Spleen (tissue), 11 donors: Measurements from ENCODE around the gene ZG16. TPM values are rescaled to one million over a fixed set of nuclear protein-coding genes. Genes with fewer than 3 reads are reported as not detected.

Experiments used
- DNase-seq: peaks from one replicate; pipeline ENCODE4 v3.0.0-alpha.2; 2020
- H3K27ac ChIP-seq, 8 donors: fragments of 200-600 bp; sonication (generic) in 7 of 8; 1 replicate in 4 of 8; 2 replicates in 4 of 8; pipeline versions ENCODE4 v1.5.0 to v1.8.0; 2016 to 2021; ENCODE audit warnings: inconsistent platforms in 4 of 8, mild to moderate bottlenecking in 4 of 8, moderate library complexity in 1 of 8
- H3K27me3 ChIP-seq, 7 donors: fragments of 200-600 bp; sonication (generic) in 6 of 7; replicated peaks in 1 of 7; 1 replicate in 4 of 7; 2 replicates in 3 of 7; pipeline versions ENCODE4 v1.5.0 to v1.8.0; 2016 to 2021; ENCODE audit warnings: inconsistent platforms in 3 of 7, mild to moderate bottlenecking in 1 of 7
- H3K36me3 ChIP-seq, 6 donors: fragments of 200-600 bp; sonication (generic) in 5 of 6; 1 replicate in 4 of 6; 2 replicates in 2 of 6; pipeline versions ENCODE4 v1.5.0 to v1.8.0; 2016 to 2021; ENCODE audit warnings: inconsistent platforms in 2 of 6
- H3K4me1 ChIP-seq, 6 donors: fragments of 200-600 bp; sonication (generic) in 5 of 6; 1 replicate in 3 of 6; 2 replicates in 3 of 6; pipeline versions ENCODE4 v1.5.0 to v1.8.0; 2016 to 2021; ENCODE audit warnings: inconsistent platforms in 3 of 6
- H3K4me3 ChIP-seq, 8 donors: fragments of 200-600 bp; sonication (generic) in 7 of 8; 1 replicate in 4 of 8; 2 replicates in 4 of 8; pipeline versions ENCODE4 v1.5.0 to v1.8.0; 2016 to 2021; ENCODE audit warnings: inconsistent platforms in 4 of 8, mild to moderate bottlenecking in 4 of 8, moderate library complexity in 2 of 8
- H3K9me3 ChIP-seq, 8 donors: fragments of 200-600 bp; sonication (generic) in 7 of 8; 1 replicate in 4 of 8; 2 replicates in 4 of 8; pipeline versions ENCODE4 v1.5.0 to v1.8.0; 2016 to 2021; ENCODE audit warnings: inconsistent platforms in 4 of 8
- CTCF ChIP-seq, 11 experiments: fragments of 200-600 bp in 7 of 11; fragments of 450-650 bp in 4 of 11; sonication (generic) in 4 of 11; IDR thresholded peaks in 8 of 11; conservative IDR thresholded peaks in 3 of 11; 1 replicate in 7 of 11; 2 replicates in 4 of 11; pipeline versions ENCODE4 v1.4.0 to v1.8.0; 2016 to 2021; ENCODE audit warnings: antibody characterized with exemption in 11 of 11, inconsistent platforms in 4 of 11, mild to moderate bottlenecking in 1 of 11
- POLR2A ChIP-seq, 3 donors: fragments of 450-650 bp; IDR thresholded peaks; one replicate each; pipeline ENCODE4 v1.5.1; 2017; ENCODE audit warnings: antibody characterized with exemption in 3 of 3, mild to moderate bottlenecking in 1 of 3
- POLR2AphosphoS5 ChIP-seq, 3 donors: sonication (generic); formaldehyde crosslinking; IDR thresholded peaks; one replicate each; pipeline ENCODE4 v1.5.1; 2017; ENCODE audit warnings: antibody characterized with exemption in 3 of 3
- WGBS, 5 donors: extraction: QIAGEN DNeasy Blood & Tissue Kit in 3 of 5; methylation state at CpG; one replicate each; pipeline versions ENCODE4 v1.1.5 to v1.1.7; 2013 to 2018; 5-methylcytosine and 5-hydroxymethylcytosine counted together
- intact Hi-C: fragments of 100-400 bp; cut with DNase I; formaldehyde crosslinking; loops from one replicate; pipeline ENCODE4 v1.15.0; 2023; ENCODE audit warnings: low total_unique reads
- polyA plus RNA-seq, 3 donors: library from polyadenylated mRNA; stranded (reverse); fragments of 200-250 nt; gene quantifications; one replicate each; pipeline ENCODE4 v1.2.1, GENCODE V29; 2013
- total RNA-seq, 7 donors: library from RNA; depleted of rRNA in 3 of 7; stranded (reverse); fragments of >200 nt in 3 of 7; fragmentation: NEBNext Ultra II Directional in 4 of 7; extraction: Animal tissue kit (Norgen Biotek cat#: 25700) in 4 of 7; gene quantifications; one replicate each; pipeline versions ENCODE4 v1.1.0 to v1.2.1, GENCODE V29; 2016 to 2021
- donor health status: healthy with polysubstance abuse.
- donor health status: DM: no; HTN: no; CAD: no; lungs with moderate emphysema.
- donor health status: DM: no; HTN: no; CAD: no.
- donor health status: Bipolar disorder and iron deficiency.
- donor health status: healthy.
- donor health status: DM: no; HTN: no; CAD: no.
- donor health status: DM: yes; HTN: yes; CAD: no.

The ZG16 gene
- total and polyA plus RNA-seq, 10 donors, result 0.06 to 0.07 TPM; not detected in 8

GRCh38 chr16:29821643-29822115, 43.6 kb downstream of the ZG16 start:
- no peak for TF ChIP-seq POLR2AphosphoS5 (IDR thresholded peaks at IDR 0.05)
- TF ChIP-seq CTCF (IDR thresholded peaks at IDR 0.05 in 8 of 11, conservative IDR thresholded peaks at IDR 0.05 in 3 of 11), result no peak
- no peak for TF ChIP-seq POLR2A (IDR thresholded peaks at IDR 0.05)
- H3K4me1 ChIP-seq, result peaks cover 57 to 100% (median 92%) of the 10 kb centered on the region in 6 donors
- no peaks in the 10 kb centered on the region for H3K9me3 ChIP-seq
- H3K4me3 ChIP-seq, result peak overlapping the region; percentile 53 to 93 (median 86)
- WGBS, 5 donors, result 35 to 66% (median 55%) methylated on average over 7 of the region's 7 CpGs
- no peak for DNase-seq
- H3K27ac ChIP-seq, result peak overlapping the region; percentile 86 to 95 (median 90)
- intact Hi-C loops, result no loop called here
- no peaks in the 10 kb centered on the region for H3K27me3 ChIP-seq
- H3K36me3 ChIP-seq, result peaks cover 0 to 45% (median 13%) of the 10 kb centered on the region in 6 donors

GRCh38 chr16:29824589-29825144, 46.6 kb downstream of the ZG16 start:
- Histone ChIP-seq H3K36me3 (peaks cover 0 to 39% (median 2%) of the 10 kb centered on the region in 6 donors), H3K27ac (peak overlapping the region in 6 of 8 donors; percentile 55 to 68 (median 64)), H3K4me1 (peaks cover 59 to 100% (median 77%) of the 10 kb centered on the region in 6 donors), H3K4me3 (no peak overlapping the region), H3K9me3 (no peaks in the 10 kb centered on the region), H3K27me3 (no peaks in the 10 kb centered on the region)
- TF ChIP-seq POLR2AphosphoS5 (IDR thresholded peaks at IDR 0.05) (no peak), CTCF (IDR thresholded peaks at IDR 0.05 in 8 of 11, conservative IDR thresholded peaks at IDR 0.05 in 3 of 11) (no peak), POLR2A (IDR thresholded peaks at IDR 0.05) (no peak)
- DNase-seq, result no peak
- intact Hi-C loops, result no loop called here
- WGBS, 5 donors, result 56 to 76% (median 71%) methylated on average over 7 of the region's 7 CpGs

- no peak for DNase-seq
- Histone ChIP-seq H3K4me3 (no peak overlapping the region), H3K27ac (peak overlapping the region in 6 of 8 donors; percentile 55 to 68 (median 64)), H3K4me1 (peaks cover 53 to 100% (median 73%) of the 10 kb centered on the region in 6 donors), H3K27me3 (no peaks in the 10 kb centered on the region), H3K36me3 (peaks cover 0 to 41% (median 0%) of the 10 kb centered on the region in 6 donors), H3K9me3 (no peaks in the 10 kb centered on the region)
- TF ChIP-seq POLR2A (IDR thresholded peaks at IDR 0.05) (no peak), POLR2AphosphoS5 (IDR thresholded peaks at IDR 0.05) (peak in 2 of 3 donors; percentile 35 to 55)
- intact Hi-C loops, result no loop called here
- WGBS, 5 donors, result 51 to 69% (median 57%) methylated on average over 9 to 10 of the region's 10 CpGs
These were observed 47.3 kb downstream of the ZG16 start for GRCh38 chr16:29825145-29826044.

GRCh38 chr16:29826342-29826695, 48.3 kb downstream of the ZG16 start:
- no peak for DNase-seq
- peak overlapping the region in 5 of 8 donors; percentile 39 to 68 (median 64) for H3K27ac ChIP-seq
- H3K4me3 ChIP-seq, result no peak overlapping the region
- no peaks in the 10 kb centered on the region for H3K9me3 ChIP-seq
- H3K36me3 ChIP-seq, result peaks cover 0 to 50% (median 9%) of the 10 kb centered on the region in 6 donors
- intact Hi-C loops, result no loop called here
- H3K4me1 ChIP-seq, result peaks cover 50 to 99% (median 67%) of the 10 kb centered on the region in 6 donors
- 71 to 90% (median 85%) methylated on average over 5 to 8 of the region's 8 CpGs for WGBS, 5 donors
- TF ChIP-seq CTCF (IDR thresholded peaks at IDR 0.05 in 8 of 11, conservative IDR thresholded peaks at IDR 0.05 in 3 of 11), result no peak
- no peak for TF ChIP-seq POLR2AphosphoS5 (IDR thresholded peaks at IDR 0.05)
- no peak for TF ChIP-seq POLR2A (IDR thresholded peaks at IDR 0.05)
- no peaks in the 10 kb centered on the region for H3K27me3 ChIP-seq
